GM12874 (cell line): ENCODE measurements around the gene EEF1AKMT4.

Experiments
- CTCF ChIP-seq: IDR thresholded peaks from 2 replicates; pipeline ENCODE4 v1.5.1; 2011; ENCODE audit warnings: low read depth, mild to moderate bottlenecking, control low read depth, low read length, moderate library complexity; ENCODE audit not compliant: insufficient read depth

The EEF1AKMT4 gene

GRCh38 chr3:184298759-184299487, 49.5 kb downstream of the EEF1AKMT4 start, which contains the start of gene PSMD2:
Gene PSMD2 (plus strand): TSS chr3:184299241. CDS start chr3:184299267, 26 bp downstream.
- TF ChIP-seq CTCF: no peak

- TF ChIP-seq CTCF: no peak
Observed at GRCh38 chr3:184299488-184300377, 50.3 kb downstream of the EEF1AKMT4 start.

- TF ChIP-seq CTCF: no peak
Observed at GRCh38 chr3:184300378-184300720, 50.9 kb downstream of the EEF1AKMT4 start.

GRCh38 chr3:184305577-184305976, 56.1 kb downstream of the EEF1AKMT4 start:
- TF ChIP-seq CTCF: no peak

GRCh38 chr3:184306341-184306972, 57.0 kb downstream of the EEF1AKMT4 start:
- TF ChIP-seq CTCF: no peak

GRCh38 chr3:184307915-184308314, 58.4 kb downstream of the EEF1AKMT4 start:
- TF ChIP-seq CTCF: no peak
